Central memory CD8-positive, alpha-beta T cell (primary cell): ENCODE data around the gene LRPPRC.

Experiments
- ATAC-seq: fragments of 150-1000 bp; cut with Tn5 transposase; replicated peaks from 2 replicates; pipeline ENCODE4 v1.10.0; 2022; ENCODE audit warnings: mild to moderate bottlenecking, moderate FRiP score, moderate number of reproducible peaks; ENCODE audit not compliant: poor library complexity, severe bottlenecking; ENCODE audit errors: extremely low read depth
- DNase-seq, 2 donors: peaks; one replicate each; pipeline ENCODE4 v3.0.0; 2021; ENCODE audit warnings: low spot score in 2 of 2
- H3K27ac Mint-ChIP-seq: one replicate; pipeline ENCODE4 v1.8.0; 2022; ENCODE audit warnings: low read depth, mild to moderate bottlenecking, moderate library complexity, mixed read lengths
- H3K27me3 Mint-ChIP-seq: one replicate; pipeline ENCODE4 v1.8.0; 2022; ENCODE audit warnings: mixed read lengths
- H3K36me3 Mint-ChIP-seq: one replicate; pipeline ENCODE4 v1.8.0; 2022; ENCODE audit warnings: mild to moderate bottlenecking, moderate library complexity, mixed read lengths; ENCODE audit not compliant: insufficient read depth
- H3K4me1 Mint-ChIP-seq: one replicate; pipeline ENCODE4 v1.8.0; 2022; ENCODE audit warnings: mixed read lengths
- H3K4me3 Mint-ChIP-seq: one replicate; pipeline ENCODE4 v1.8.0; 2022; ENCODE audit warnings: mild to moderate bottlenecking, moderate library complexity, mixed read lengths
- H3K9me3 Mint-ChIP-seq: one replicate; pipeline ENCODE4 v1.8.0; 2022; ENCODE audit warnings: mixed read lengths

The LRPPRC gene

GRCh38 chr2:43842866-43843226 is 152.9 kb downstream of the LRPPRC start:
- no peak overlapping the region for H3K27ac Mint-ChIP-seq
- peaks cover 24% of the 10 kb centered on the region for H3K27me3 Mint-ChIP-seq
- ATAC-seq (no peak), DNase-seq (no peak)
- no peaks in the 10 kb centered on the region for H3K9me3 Mint-ChIP-seq
- H3K36me3 Mint-ChIP-seq, result no peaks in the 10 kb centered on the region
- no peaks in the 10 kb centered on the region for H3K4me1 Mint-ChIP-seq
- H3K4me3 Mint-ChIP-seq, result no peak overlapping the region

GRCh38 chr2:43841949-43842865 is 153.6 kb downstream of the LRPPRC start:
- Mint-ChIP-seq H3K27ac (no peak overlapping the region), H3K4me1 (no peaks in the 10 kb centered on the region), H3K9me3 (no peaks in the 10 kb centered on the region), H3K4me3 (no peak overlapping the region), H3K36me3 (no peaks in the 10 kb centered on the region), H3K27me3 (peaks cover 18% of the 10 kb centered on the region)
- DNase-seq, result no peak
- no peak for ATAC-seq

- Mint-ChIP-seq H3K27me3 (peaks cover 17% of the 10 kb centered on the region), H3K4me3 (no peak overlapping the region), H3K27ac (no peak overlapping the region), H3K36me3 (no peaks in the 10 kb centered on the region), H3K9me3 (no peaks in the 10 kb centered on the region), H3K4me1 (no peaks in the 10 kb centered on the region)
- ATAC-seq, result no peak
- DNase-seq, result no peak
Observed at GRCh38 chr2:43840965-43841364, 154.8 kb downstream of the LRPPRC start.

- Mint-ChIP-seq H3K4me3 (no peak overlapping the region), H3K27ac (no peak overlapping the region), H3K27me3 (peaks cover 17% of the 10 kb centered on the region), H3K36me3 (no peaks in the 10 kb centered on the region), H3K4me1 (no peaks in the 10 kb centered on the region), H3K9me3 (no peaks in the 10 kb centered on the region)
- no peak for ATAC-seq
- DNase-seq, result no peak
Observed at GRCh38 chr2:43839776-43840564, 155.8 kb downstream of the LRPPRC start.

GRCh38 chr2:43838560-43839267 is 157.1 kb downstream of the LRPPRC start, which contains the start of the genes ABCG5 and ABCG8:
Gene ABCG5 (minus strand): TSS chr2:43838839. CDS start chr2:43838679, 160 bp downstream.
Gene ABCG8 (plus strand): TSS chr2:43838971. CDS start chr2:43839054, 83 bp downstream.
- H3K9me3 Mint-ChIP-seq, result no peaks in the 10 kb centered on the region
- H3K27ac Mint-ChIP-seq, result no peak within 1 kb of the TSS
- no peaks in the 10 kb centered on the region for H3K36me3 Mint-ChIP-seq
- peaks cover 17% of the 10 kb centered on the region for H3K27me3 Mint-ChIP-seq
- ATAC-seq (no peak), DNase-seq (no peak)
- H3K4me3 Mint-ChIP-seq, result no peak within 1 kb of the TSS
- no peaks in the 10 kb centered on the region for H3K4me1 Mint-ChIP-seq

- no peak overlapping the region for H3K4me3 Mint-ChIP-seq
- H3K4me1 Mint-ChIP-seq, result no peaks in the 10 kb centered on the region
- H3K27me3 Mint-ChIP-seq, result peaks cover 17% of the 10 kb centered on the region
- no peak overlapping the region for H3K27ac Mint-ChIP-seq
- DNase-seq, result no peak
- no peak for ATAC-seq
- H3K9me3 Mint-ChIP-seq, result no peaks in the 10 kb centered on the region
- no peaks in the 10 kb centered on the region for H3K36me3 Mint-ChIP-seq
Observed at GRCh38 chr2:43837831-43838559, 157.8 kb downstream of the LRPPRC start.

- H3K9me3 Mint-ChIP-seq, result no peaks in the 10 kb centered on the region
- H3K4me3 Mint-ChIP-seq, result no peak overlapping the region
- no peak for ATAC-seq
- peaks cover 17% of the 10 kb centered on the region for H3K27me3 Mint-ChIP-seq
- H3K36me3 Mint-ChIP-seq, result no peaks in the 10 kb centered on the region
- H3K4me1 Mint-ChIP-seq, result no peaks in the 10 kb centered on the region
- H3K27ac Mint-ChIP-seq, result no peak overlapping the region
- no peak for DNase-seq
Observed at GRCh38 chr2:43837033-43837432, 158.8 kb downstream of the LRPPRC start.
